Small intestine (tissue), 7 donors: ENCODE measurements around the gene EHD4. TPM values are rescaled to one million over a fixed set of nuclear protein-coding genes. Genes with fewer than 3 reads are reported as not detected.

Experiments
- DNase-seq, 2 donors: peaks; one replicate each; pipeline versions ENCODE4 v3.0.0 to v3.0.0-alpha.2; 2013
- FAIRE-seq: peaks from 2 replicates; lab custom pipeline; 2012; peaks lifted over from hg19 to GRCh38; lab: Jason Lieb, UNC
- H3K27ac ChIP-seq, 3 donors: one replicate each; pipeline ENCODE4 v1.5.1; 2013; ENCODE audit warnings: low read length in 2 of 3, mild to moderate bottlenecking in 2 of 3, control low read depth in 1 of 3, inconsistent platforms in 1 of 3, low read depth in 1 of 3, moderate library complexity in 1 of 3
- H3K27me3 ChIP-seq, 3 donors: one replicate each; pipeline ENCODE4 v1.6.1; 2013; ENCODE audit warnings: low read length in 3 of 3, inconsistent platforms in 1 of 3; ENCODE audit not compliant: control insufficient read depth in 3 of 3, insufficient read depth in 3 of 3
- H3K36me3 ChIP-seq, 3 donors: one replicate each; pipeline ENCODE4 v1.6.1; 2013; ENCODE audit warnings: low read length in 3 of 3, inconsistent platforms in 1 of 3, low read depth in 1 of 3, mild to moderate bottlenecking in 1 of 3, moderate library complexity in 1 of 3; ENCODE audit not compliant: control insufficient read depth in 3 of 3, insufficient read depth in 2 of 3
- H3K4me1 ChIP-seq, 3 donors: one replicate each; pipeline ENCODE4 v1.6.1; 2013; ENCODE audit warnings: low read length in 2 of 3, inconsistent platforms in 1 of 3, low read depth in 1 of 3, mild to moderate bottlenecking in 1 of 3, moderate library complexity in 1 of 3; ENCODE audit not compliant: control insufficient read depth in 3 of 3, insufficient read depth in 2 of 3
- H3K4me3 ChIP-seq, 3 donors: one replicate each; pipeline ENCODE4 v1.5.1; 2013; ENCODE audit warnings: low read length in 3 of 3, control low read depth in 1 of 3, inconsistent platforms in 1 of 3, low read depth in 1 of 3, mild to moderate bottlenecking in 1 of 3, moderate library complexity in 1 of 3
- H3K9me3 ChIP-seq, 2 donors: one replicate each; pipeline ENCODE4 v1.6.1; 2013; ENCODE audit warnings: low read depth in 1 of 2, low read length in 1 of 2; ENCODE audit not compliant: control insufficient read depth in 2 of 2, insufficient read depth in 1 of 2
- WGBS, 3 donors: extraction: QIAGEN DNeasy Blood & Tissue Kit; methylation state at CpG; one replicate each; pipeline ENCODE4 v1.1.7; 2013; 5-methylcytosine and 5-hydroxymethylcytosine counted together
- polyA plus RNA-seq, 4 donors: library from polyadenylated mRNA; stranded (reverse) in 3 of 4; unstranded in 1 of 4; fragments of 200-250 nt in 3 of 4; fragments of 120-200 nt in 1 of 4; gene quantifications; one replicate each; pipeline versions ENCODE4 v1.2.1 to v1.2.3, GENCODE V29; 2013
- donor health status: healthy with polysubstance abuse.
- donor health status: control.
- donor health status: control.
- donor health status: Bipolar disorder and iron deficiency.
- donor health status: healthy.

The EHD4 gene
- polyA plus RNA-seq, 4 donors: 9.4 to 14.1 (median 11.5) TPM

GRCh38 chr15:41906608-41907007 lies 65.7 kb downstream of the EHD4 start:
- no peak for DNase-seq
- H3K27me3 ChIP-seq: no peaks in the 10 kb centered on the region
- H3K9me3 ChIP-seq: peaks cover 0 to 7% of the 10 kb centered on the region in 2 donors
- peaks cover 0 to 12% (median 0%) of the 10 kb centered on the region in 3 donors for H3K4me1 ChIP-seq
- H3K27ac ChIP-seq: no peak overlapping the region
- WGBS, 3 donors: 96 to 99% (median 98%) methylated on average over 5 of the region's 5 CpGs
- no peak overlapping the region for H3K4me3 ChIP-seq
- no peak for FAIRE-seq
- peaks cover 0 to 74% (median 4%) of the 10 kb centered on the region in 3 donors for H3K36me3 ChIP-seq

GRCh38 chr15:41905036-41905793 lies 67.1 kb downstream of the EHD4 start:
- peaks cover 0 to 7% of the 10 kb centered on the region in 2 donors for H3K9me3 ChIP-seq
- FAIRE-seq (no peak), DNase-seq (no peak)
- H3K36me3 ChIP-seq: peaks cover 0 to 75% (median 4%) of the 10 kb centered on the region in 3 donors
- H3K4me1 ChIP-seq: peaks cover 0 to 12% (median 0%) of the 10 kb centered on the region in 3 donors
- H3K4me3 ChIP-seq: no peak overlapping the region
- WGBS, 3 donors: 92 to 96% (median 93%) methylated on average over 14 of the region's 14 CpGs
- no peaks in the 10 kb centered on the region for H3K27me3 ChIP-seq
- H3K27ac ChIP-seq: no peak overlapping the region

- 16 to 18% (median 18%) methylated on average over 6 of the region's 6 CpGs for WGBS, 3 donors
- no peak for FAIRE-seq
- Histone ChIP-seq H3K36me3 (peaks cover 0 to 77% (median 4%) of the 10 kb centered on the region in 3 donors), H3K27me3 (no peaks in the 10 kb centered on the region), H3K9me3 (peaks cover 0 to 7% of the 10 kb centered on the region in 2 donors), H3K27ac (no peak overlapping the region), H3K4me1 (peaks cover 0 to 12% (median 0%) of the 10 kb centered on the region in 3 donors), H3K4me3 (no peak overlapping the region)
- DNase-seq: peak; percentile 70 to 81
Measured at GRCh38 chr15:41904541-41905005, 67.8 kb downstream of the EHD4 start.

- peaks cover 0 to 7% of the 10 kb centered on the region in 2 donors for H3K9me3 ChIP-seq
- DNase-seq (no peak), FAIRE-seq (no peak)
- peaks cover 0 to 5% (median 0%) of the 10 kb centered on the region in 3 donors for H3K4me1 ChIP-seq
- no peak overlapping the region for H3K4me3 ChIP-seq
- H3K27me3 ChIP-seq: no peaks in the 10 kb centered on the region
- 91 to 94% (median 93%) methylated on average over 13 of the region's 13 CpGs for WGBS, 3 donors
- H3K36me3 ChIP-seq: peaks cover 0 to 76% (median 1%) of the 10 kb centered on the region in 3 donors
- no peak overlapping the region for H3K27ac ChIP-seq
Measured at GRCh38 chr15:41903782-41904181, 68.6 kb downstream of the EHD4 start.

GRCh38 chr15:41901431-41901830 lies 70.9 kb downstream of the EHD4 start:
- WGBS, 3 donors: 84 to 92% (median 89%) methylated on average over 5 of the region's 5 CpGs
- FAIRE-seq (no peak), DNase-seq (no peak)
- H3K4me3 ChIP-seq: no peak overlapping the region
- peaks cover 0 to 70% (median 0%) of the 10 kb centered on the region in 3 donors for H3K36me3 ChIP-seq
- no peaks in the 10 kb centered on the region for H3K27me3 ChIP-seq
- peaks cover 0 to 3% of the 10 kb centered on the region in 2 donors for H3K9me3 ChIP-seq
- no peak overlapping the region for H3K27ac ChIP-seq
- H3K4me1 ChIP-seq: no peaks in the 10 kb centered on the region

GRCh38 chr15:41900526-41901380 lies 71.6 kb downstream of the EHD4 start:
- FAIRE-seq (no peak), DNase-seq (no peak)
- WGBS, 3 donors: 91 to 92% (median 92%) methylated on average over 36 of the region's 36 CpGs
- Histone ChIP-seq H3K4me3 (no peak overlapping the region), H3K9me3 (no peaks in the 10 kb centered on the region), H3K36me3 (peaks cover 0 to 66% (median 0%) of the 10 kb centered on the region in 3 donors), H3K27ac (no peak overlapping the region), H3K27me3 (no peaks in the 10 kb centered on the region), H3K4me1 (no peaks in the 10 kb centered on the region)

GRCh38 chr15:41899854-41900442 lies 72.4 kb downstream of the EHD4 start:
- Histone ChIP-seq H3K36me3 (peaks cover 0 to 63% (median 0%) of the 10 kb centered on the region in 3 donors), H3K27me3 (no peaks in the 10 kb centered on the region), H3K9me3 (no peaks in the 10 kb centered on the region), H3K27ac (no peak overlapping the region), H3K4me3 (no peak overlapping the region), H3K4me1 (peaks cover 0 to 2% (median 0%) of the 10 kb centered on the region in 3 donors)
- WGBS, 3 donors: 81 to 89% (median 88%) methylated on average over 6 of the region's 6 CpGs
- FAIRE-seq (no peak), DNase-seq (no peak)

- no peaks in the 10 kb centered on the region for H3K27me3 ChIP-seq
- no peaks in the 10 kb centered on the region for H3K9me3 ChIP-seq
- DNase-seq (no peak), FAIRE-seq (no peak)
- H3K36me3 ChIP-seq: peaks cover 0 to 48% (median 0%) of the 10 kb centered on the region in 3 donors
- no peak overlapping the region for H3K4me3 ChIP-seq
- peaks cover 0 to 22% (median 5%) of the 10 kb centered on the region in 3 donors for H3K4me1 ChIP-seq
- WGBS, 3 donors: 76 to 95% (median 91%) methylated on average over 8 of the region's 8 CpGs
- no peak overlapping the region for H3K27ac ChIP-seq
Measured at GRCh38 chr15:41897363-41897799, 75.0 kb downstream of the EHD4 start.
